GM12878 (cell line): ENCODE measurements around the gene CRACDL. TPM values are rescaled to one million over a fixed set of nuclear protein-coding genes. Genes with fewer than 3 reads are reported as not detected.

Experiments
- MAX ChIP-seq: IDR thresholded peaks from 2 replicates; pipeline ENCODE4 v1.6.1; 2012; ENCODE audit warnings: low read depth, low read length, improper control_type of control experiment
- POLR2A ChIP-seq: IDR thresholded peaks from 2 replicates; pipeline ENCODE4 v1.6.1; 2011; ENCODE audit warnings: low read depth, mild to moderate bottlenecking, low read length
- REST ChIP-seq: IDR thresholded peaks from 2 replicates; pipeline ENCODE4 v1.6.1; 2012; ENCODE audit warnings: mild to moderate bottlenecking, low read depth, low read length
- TBL1XR1 ChIP-seq: IDR thresholded peaks from 2 replicates; pipeline ENCODE4 v1.6.1; 2012; ENCODE audit warnings: low read depth, low read length, improper control_type of control experiment
- ZNF592 ChIP-seq: fragments of 450-650 bp; IDR thresholded peaks from 2 replicates; pipeline ENCODE4 v1.6.1; 2017; ENCODE audit warnings: mild to moderate bottlenecking, moderate library complexity
- ZNF687 ChIP-seq: fragments of 450-650 bp; IDR thresholded peaks from 2 replicates; pipeline ENCODE4 v1.6.1; 2017; ENCODE audit warnings: mild to moderate bottlenecking, moderate library complexity
- polyA plus RNA-seq, 11 experiments: library from polyadenylated mRNA; depleted of rRNA in 4 of 11; unstranded in 6 of 11; stranded (reverse) in 5 of 11; fragments of >200 nt; fragmentation: Nextera tagmentation in 4 of 11; fragmentation: Illumina TruSeq in 1 of 11; extraction: Ambion mirVana in 4 of 11; extraction: Trizol in 1 of 11; gene quantifications; 1 replicate in 1 of 11; 2 replicates in 10 of 11; pipeline versions ENCODE4 v1.2.1 to v1.2.3, GENCODE V29; 2011 to 2016; ENCODE audit warnings: inconsistent platforms in 2 of 11, missing spikeins in 2 of 11, low read depth in 1 of 11
- total RNA-seq, 4 experiments: library from RNA; depleted of rRNA in 3 of 4; stranded (reverse); fragments of >200 nt in 3 of 4; fragmentation: Illumina TruSeq in 1 of 4; extraction: Trizol in 1 of 4; gene quantifications; 2 replicates each; pipeline versions ENCODE4 v1.2.1 to v1.2.3, GENCODE V29; 2013 to 2021

Gene CRACDL
- total and polyA plus RNA-seq, 10 of the 15 experiments (the other 5 are each of a cell fraction or from before 2014, with no cell fraction given) = 0.03 to 0.72 (median 0.14) TPM

- no peak for TF ChIP-seq REST
- no peak for TF ChIP-seq POLR2A
- no peak for TF ChIP-seq MAX
- no peak for TF ChIP-seq ZNF687
- no peak for TF ChIP-seq ZNF592
- TF ChIP-seq TBL1XR1 = no peak
These were observed 110.6 kb downstream of the CRACDL start (continued) for GRCh38 chr2:98825404-98825803.
